ENCODE data around the gene FBXO17.

Gene FBXO17

DNA sequence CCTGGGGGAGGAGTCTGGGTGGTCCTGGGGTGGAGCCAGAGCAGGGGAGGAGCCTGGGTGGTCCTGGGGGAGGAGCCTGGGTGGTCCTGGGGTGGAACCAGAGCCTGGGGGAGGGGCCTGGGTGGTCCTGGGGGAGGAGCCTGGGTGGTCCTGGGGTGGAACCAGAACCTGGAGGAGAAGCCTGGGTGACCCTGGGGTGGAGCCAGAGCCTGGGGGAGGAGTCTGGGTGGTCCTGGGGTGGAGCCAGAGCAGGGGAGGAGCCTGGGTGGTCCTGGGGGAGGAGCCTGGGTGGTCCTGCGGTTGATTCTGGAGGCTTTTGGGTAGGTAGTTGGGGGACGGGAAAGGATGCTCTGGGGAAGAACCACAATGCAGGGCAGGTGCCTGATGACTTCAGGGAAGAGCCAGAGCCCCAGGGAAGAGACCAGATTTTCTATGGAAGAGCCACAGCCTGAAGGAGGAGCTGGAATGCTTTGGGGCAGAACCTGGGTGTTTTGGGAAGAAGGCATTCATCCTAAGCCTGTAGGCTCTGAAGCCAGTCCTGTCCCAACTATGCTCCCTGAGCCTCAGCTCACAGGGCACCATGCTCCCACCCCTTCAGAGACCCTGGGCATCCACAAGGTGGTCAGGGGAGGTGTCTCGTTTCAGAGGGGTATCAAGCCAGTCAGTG, 29.8 kb downstream of the FBXO17 start:
- H3K27ac ChIP-seq (ENCODE audit: low read depth, low read length, poor library complexity, severe bottlenecking), result no peak overlapping the region
- no peaks in the 10 kb centered on the region for H3K9me2 ChIP-seq (ENCODE audit: low read depth, low read length)
- no peaks in the 10 kb centered on the region for H3K4me1 ChIP-seq (ENCODE audit: insufficient read depth, low read length, severe bottlenecking)
- H3K4me3 ChIP-seq (ENCODE audit: low read depth, low read length, poor library complexity, severe bottlenecking), result no peak overlapping the region
- no peak overlapping the region for H3K9ac ChIP-seq (ENCODE audit: low read length)
- H3K9me3 ChIP-seq (ENCODE audit: low read length), result no peaks in the 10 kb centered on the region
- H3K4me2 ChIP-seq (ENCODE audit: low read length), result no peak overlapping the region
- H3K36me3 ChIP-seq (ENCODE audit: insufficient read depth, low read length), result no peaks in the 10 kb centered on the region
- H3F3A ChIP-seq (ENCODE audit: insufficient read depth, low read length), result no peaks in the 10 kb centered on the region
- TF ChIP-seq, protein P1, sequence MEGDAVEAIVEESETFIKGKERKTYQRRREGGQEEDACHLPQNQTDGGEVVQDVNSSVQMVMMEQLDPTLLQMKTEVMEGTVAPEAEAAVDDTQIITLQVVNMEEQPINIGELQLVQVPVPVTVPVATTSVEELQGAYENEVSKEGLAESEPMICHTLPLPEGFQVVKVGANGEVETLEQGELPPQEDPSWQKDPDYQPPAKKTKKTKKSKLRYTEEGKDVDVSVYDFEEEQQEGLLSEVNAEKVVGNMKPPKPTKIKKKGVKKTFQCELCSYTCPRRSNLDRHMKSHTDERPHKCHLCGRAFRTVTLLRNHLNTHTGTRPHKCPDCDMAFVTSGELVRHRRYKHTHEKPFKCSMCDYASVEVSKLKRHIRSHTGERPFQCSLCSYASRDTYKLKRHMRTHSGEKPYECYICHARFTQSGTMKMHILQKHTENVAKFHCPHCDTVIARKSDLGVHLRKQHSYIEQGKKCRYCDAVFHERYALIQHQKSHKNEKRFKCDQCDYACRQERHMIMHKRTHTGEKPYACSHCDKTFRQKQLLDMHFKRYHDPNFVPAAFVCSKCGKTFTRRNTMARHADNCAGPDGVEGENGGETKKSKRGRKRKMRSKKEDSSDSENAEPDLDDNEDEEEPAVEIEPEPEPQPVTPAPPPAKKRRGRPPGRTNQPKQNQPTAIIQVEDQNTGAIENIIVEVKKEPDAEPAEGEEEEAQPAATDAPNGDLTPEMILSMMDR (IDR thresholded peaks at IDR 0.05; ENCODE audit: low read length), result no peak
- TF ChIP-seq EZH2 (IDR thresholded peaks at IDR 0.05; ENCODE audit: borderline replicate concordance, low read length), result no peak
- H2AFZ ChIP-seq (ENCODE audit: low read length), result no peak overlapping the region
- H3K79me2 ChIP-seq (ENCODE audit: insufficient read depth, low read length), result no peaks in the 10 kb centered on the region
- no peaks in the 10 kb centered on the region; the same call in 1 of the 2 replicates for H3K27me3 ChIP-seq (ENCODE audit: insufficient read depth, low read length)
- no peaks in the 10 kb centered on the region for H4K20me1 ChIP-seq (ENCODE audit: insufficient read depth, low read length)

DNA sequence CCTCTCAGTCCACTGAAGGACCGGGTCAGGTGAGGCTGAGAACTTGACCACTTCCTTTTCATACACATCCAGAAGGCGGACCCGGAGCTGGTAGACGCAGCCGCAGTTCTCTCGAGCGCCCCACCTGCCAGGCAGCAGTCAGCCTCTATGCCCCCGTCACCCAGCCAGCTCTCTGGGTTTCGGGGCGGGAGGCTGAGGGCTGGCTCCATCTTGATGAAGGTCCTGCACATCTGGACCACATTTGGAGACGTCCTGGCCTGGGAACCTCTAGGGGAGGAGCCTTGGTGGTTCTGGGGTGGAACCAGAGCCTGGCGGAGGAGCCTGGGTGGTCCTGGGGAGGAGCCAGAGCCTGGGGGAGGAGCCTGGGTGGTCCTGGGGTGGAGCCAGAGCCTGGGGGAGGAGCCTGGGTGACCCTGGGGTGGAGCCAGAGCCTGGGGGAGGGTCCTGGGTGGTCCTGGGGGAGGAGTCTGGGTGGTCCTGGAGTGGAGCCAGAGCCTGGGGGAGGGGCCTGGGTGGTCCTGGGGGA, 30.5 kb downstream of the FBXO17 start:
- H3K9me2 ChIP-seq (ENCODE audit: low read depth, low read length), result no peaks in the 10 kb centered on the region
- no peak overlapping the region for H3K4me2 ChIP-seq (ENCODE audit: low read length)
- H3K27ac ChIP-seq (ENCODE audit: low read depth, low read length, poor library complexity, severe bottlenecking), result no peak overlapping the region
- no peaks in the 10 kb centered on the region for H3F3A ChIP-seq (ENCODE audit: insufficient read depth, low read length)
- H3K4me3 ChIP-seq (ENCODE audit: low read depth, low read length, poor library complexity, severe bottlenecking), result no peak overlapping the region
- H3K36me3 ChIP-seq (ENCODE audit: insufficient read depth, low read length), result no peaks in the 10 kb centered on the region
- no peaks in the 10 kb centered on the region for H4K20me1 ChIP-seq (ENCODE audit: insufficient read depth, low read length)
- H2AFZ ChIP-seq (ENCODE audit: low read length), result no peak overlapping the region
- TF ChIP-seq, protein P1 (IDR thresholded peaks at IDR 0.05; ENCODE audit: low read length), result no peak
- TF ChIP-seq EZH2 (IDR thresholded peaks at IDR 0.05; ENCODE audit: borderline replicate concordance, low read length), result no peak
- no peaks in the 10 kb centered on the region for H3K9me3 ChIP-seq (ENCODE audit: low read length)
- no peaks in the 10 kb centered on the region for H3K4me1 ChIP-seq (ENCODE audit: insufficient read depth, low read length, severe bottlenecking)
- H3K79me2 ChIP-seq (ENCODE audit: insufficient read depth, low read length), result no peaks in the 10 kb centered on the region
- no peak overlapping the region for H3K9ac ChIP-seq (ENCODE audit: low read length)
- H3K27me3 ChIP-seq (ENCODE audit: insufficient read depth, low read length), result no peaks in the 10 kb centered on the region; the same call in 1 of the 2 replicates

DNA sequence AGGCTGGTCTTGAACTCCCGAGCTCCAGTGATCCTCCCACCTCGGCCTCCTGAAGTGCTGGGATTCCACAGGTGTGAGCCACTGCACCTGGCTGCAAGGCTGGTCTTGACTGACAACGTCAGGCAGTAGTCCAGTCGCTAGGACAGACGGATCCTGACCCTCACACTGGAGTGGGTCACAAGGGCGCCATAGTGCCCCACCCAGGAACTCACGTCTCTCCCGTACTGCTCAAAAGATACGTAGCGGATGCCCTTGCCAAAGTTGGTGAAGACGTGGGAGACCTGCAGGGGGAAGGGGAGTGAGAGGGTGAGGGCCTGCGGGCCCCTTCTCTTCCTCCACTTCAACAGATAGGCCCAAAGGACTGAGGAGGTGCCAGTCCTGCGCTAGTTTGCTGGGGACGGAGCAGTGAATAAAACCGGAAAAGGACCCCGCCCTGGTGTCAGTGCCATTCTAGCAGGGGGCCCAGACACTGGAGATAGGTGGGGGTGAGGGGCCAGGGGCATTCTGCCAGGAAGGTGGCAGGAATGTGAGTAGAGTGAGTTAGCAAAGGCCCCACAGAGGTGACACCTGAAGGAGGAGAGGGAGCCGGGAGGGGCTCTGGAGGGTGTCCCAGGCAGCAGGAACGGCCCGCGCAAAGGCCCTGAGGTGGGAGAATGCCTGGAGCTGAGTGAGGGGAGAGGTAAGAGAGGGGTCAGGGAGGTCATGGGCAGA, 32.9 kb downstream of the FBXO17 start:
- Histone ChIP-seq H3K4me3 (ENCODE audit: low read depth, low read length, poor library complexity, severe bottlenecking) (no peak overlapping the region), H3K9me2 (ENCODE audit: low read depth, low read length) (no peaks in the 10 kb centered on the region), H3F3A (ENCODE audit: insufficient read depth, low read length) (no peaks in the 10 kb centered on the region), H3K27me3 (ENCODE audit: insufficient read depth, low read length) (no peaks in the 10 kb centered on the region; the same call in 1 of the 2 replicates), H3K27ac (ENCODE audit: low read depth, low read length, poor library complexity, severe bottlenecking) (no peak overlapping the region), H3K4me2 (ENCODE audit: low read length) (no peak overlapping the region), H3K4me1 (ENCODE audit: insufficient read depth, low read length, severe bottlenecking) (no peaks in the 10 kb centered on the region), H3K9me3 (ENCODE audit: low read length) (no peaks in the 10 kb centered on the region), H3K79me2 (ENCODE audit: insufficient read depth, low read length) (no peaks in the 10 kb centered on the region), H3K36me3 (ENCODE audit: insufficient read depth, low read length) (no peaks in the 10 kb centered on the region), H4K20me1 (ENCODE audit: insufficient read depth, low read length) (no peaks in the 10 kb centered on the region), H3K9ac (ENCODE audit: low read length) (no peak overlapping the region), H2AFZ (ENCODE audit: low read length) (no peak overlapping the region)
- no peak for TF ChIP-seq EZH2 (IDR thresholded peaks at IDR 0.05; ENCODE audit: borderline replicate concordance, low read length)
- TF ChIP-seq, protein P1 (IDR thresholded peaks at IDR 0.05; ENCODE audit: low read length), result no peak

All from OCI-LY1 (cell line).